ENCODE data around the gene WIPI1.
A peak's percentile ranks its signal among the peaks of the same experiment; 100 is the strongest.
"Not testable (repeated sequence)": the region's sequence is repeated elsewhere in the genome, so short reads cannot be mapped to it uniquely, and the experiment has no call there.

Gene WIPI1

DNA sequence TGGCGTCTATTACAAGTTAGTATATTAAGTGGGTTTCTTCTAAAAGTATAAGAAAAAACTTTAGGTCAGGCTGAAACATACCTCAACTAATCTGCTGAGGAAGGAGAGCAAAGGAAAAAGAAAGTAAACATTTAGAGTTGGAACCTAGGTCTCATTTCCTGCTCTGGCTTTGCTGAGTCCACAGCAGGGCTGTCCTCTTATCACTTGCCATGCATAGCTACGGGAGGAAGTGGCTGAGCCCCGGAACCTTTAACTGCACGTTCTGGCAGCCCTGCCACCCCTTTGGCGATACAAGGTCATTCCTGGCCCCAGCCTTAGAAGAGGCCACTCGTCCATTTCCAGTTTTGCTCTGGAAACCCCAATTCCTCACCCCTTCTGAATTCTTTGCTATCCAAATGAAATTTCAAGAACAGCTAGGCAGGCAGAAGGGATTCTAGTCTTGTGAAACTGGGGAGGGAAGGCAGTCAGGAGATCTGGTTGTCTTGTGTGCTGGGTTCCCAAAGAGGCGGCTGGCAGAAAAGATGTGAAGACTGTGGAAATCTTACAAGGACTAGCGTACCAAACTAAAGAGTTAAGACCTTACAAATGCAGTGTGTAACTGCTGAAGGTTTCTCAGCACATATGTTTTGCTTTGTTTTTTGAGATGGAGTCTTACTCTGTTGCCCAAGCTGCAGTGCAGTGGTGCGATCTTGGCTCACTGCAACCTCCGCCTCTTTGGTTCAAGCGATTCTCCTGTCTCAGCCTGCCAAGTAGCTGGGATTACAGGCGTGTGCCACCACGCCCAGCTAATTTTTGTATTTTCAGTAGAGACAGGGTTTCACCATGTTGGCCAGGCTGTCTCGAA lies 19.1 kb downstream of the WIPI1 start:
- DNase-seq, result no peak

- peak; percentile 75 to 86 for DNase-seq
These were observed 21.1 kb downstream of the WIPI1 start for GRCh38 chr17:68435876-68436842.

DNA sequence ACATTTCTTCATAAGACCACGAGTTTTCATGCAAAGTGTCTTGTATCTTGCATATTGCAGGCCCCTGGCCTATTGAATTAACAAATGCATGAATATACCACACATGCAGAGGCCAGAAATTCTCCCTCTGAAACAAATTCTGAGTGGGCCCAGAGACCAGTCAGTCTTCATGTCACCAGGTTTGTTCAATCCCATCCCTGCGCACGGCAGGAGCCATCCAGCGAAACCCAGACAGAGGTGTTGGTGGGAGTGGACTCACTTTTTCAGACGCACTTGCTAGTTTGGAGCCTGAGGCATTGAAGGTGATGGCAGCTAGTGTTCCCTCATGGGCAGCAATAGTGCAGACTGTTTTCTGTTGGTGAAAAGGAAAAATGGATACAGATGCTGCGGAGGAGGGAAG lies 21.9 kb downstream of the WIPI1 start:
- DNase-seq, result no peak

- DNase-seq, result no peak
These were observed 23.3 kb downstream of the WIPI1 start for GRCh38 chr17:68433911-68434508.

GRCh38 chr17:68433211-68433610 lies 24.1 kb downstream of the WIPI1 start:
- no peak for DNase-seq

GRCh38 chr17:68432086-68432864 lies 25.0 kb downstream of the WIPI1 start:
- DNase-seq, result no peak

- DNase-seq, result peak in 1 of 2 experiments; percentile 64
These were observed 25.6 kb downstream of the WIPI1 start for GRCh38 chr17:68431661-68432071.

GRCh38 chr17:68431045-68431608 lies 26.2 kb downstream of the WIPI1 start:
- DNase-seq, result no peak

DNA sequence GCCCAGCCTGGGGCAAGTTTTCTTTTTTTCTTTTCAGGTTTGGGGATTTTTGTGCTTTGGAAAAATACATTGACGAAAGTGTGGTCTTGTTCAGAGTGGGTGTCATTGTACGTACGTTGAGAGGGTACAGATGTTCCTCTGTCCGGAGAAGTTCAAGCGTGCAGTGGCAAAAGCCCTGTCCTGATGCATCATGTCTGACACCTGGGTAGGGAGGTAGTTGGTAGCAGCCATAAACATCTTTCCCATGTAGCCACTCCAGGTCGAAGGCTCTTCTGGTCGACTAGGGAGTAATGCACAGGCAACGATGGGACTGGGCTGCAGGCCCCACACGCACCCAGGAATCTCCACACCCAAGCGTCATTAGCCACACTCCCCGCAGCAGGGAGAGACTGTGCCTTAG lies 27.4 kb downstream of the WIPI1 start:
- no peak for DNase-seq

DNA sequence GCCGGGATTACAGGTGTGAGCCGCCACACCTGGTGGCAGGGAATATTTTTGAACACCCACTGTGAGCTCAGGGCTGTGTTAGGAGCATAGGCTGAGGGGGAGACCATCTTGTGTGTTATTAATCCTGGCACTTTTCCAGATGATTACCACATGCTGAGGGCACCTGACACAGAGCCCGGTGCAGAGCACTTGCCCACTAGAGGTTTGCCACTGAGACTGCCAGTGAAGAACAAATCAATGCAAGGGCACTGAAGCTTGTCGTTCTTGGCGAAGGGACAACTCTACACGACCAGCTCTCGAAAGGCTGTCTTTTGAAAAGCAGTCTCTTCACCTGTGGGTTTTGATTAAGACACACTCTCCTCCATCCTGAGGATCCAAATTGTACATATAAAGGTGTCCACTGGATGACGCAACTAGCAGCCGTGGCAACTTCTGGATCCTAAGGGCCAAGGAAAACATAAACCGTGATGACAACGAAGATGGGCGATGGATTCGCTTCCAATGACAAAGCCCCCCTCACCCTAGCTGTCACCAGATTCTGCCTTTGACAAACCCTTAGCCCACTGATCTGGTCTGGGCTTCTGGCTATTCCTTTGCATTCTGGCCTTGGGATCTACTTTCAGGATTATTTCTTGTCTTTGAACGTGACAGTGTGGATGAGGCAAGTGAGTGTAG lies 28.7 kb downstream of the WIPI1 start:
- peak in 1 of 2 experiments; percentile 40 for DNase-seq

GRCh38 chr17:68427575-68427974 lies 29.7 kb downstream of the WIPI1 start:
- no peak for DNase-seq

DNA sequence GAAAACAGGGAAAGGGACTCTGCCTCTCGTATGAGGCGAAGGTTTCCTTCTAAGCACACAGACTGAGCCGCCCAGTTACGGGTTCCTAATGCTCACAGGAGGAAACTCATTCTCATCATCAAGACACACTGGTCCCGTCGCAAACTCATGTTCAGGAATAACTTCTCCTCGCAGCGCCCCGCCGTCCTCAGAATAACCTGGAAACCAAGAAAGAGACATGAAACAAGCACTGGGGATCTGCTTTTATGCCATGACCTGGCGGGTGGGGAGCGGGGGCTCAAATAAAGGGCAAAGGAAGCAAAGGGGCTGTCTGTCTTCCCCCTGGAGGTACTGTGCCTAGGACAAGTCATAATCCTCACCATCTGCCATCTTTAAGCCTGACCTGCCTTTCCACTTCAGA lies 31.3 kb downstream of the WIPI1 start:
- no peak for DNase-seq

DNA sequence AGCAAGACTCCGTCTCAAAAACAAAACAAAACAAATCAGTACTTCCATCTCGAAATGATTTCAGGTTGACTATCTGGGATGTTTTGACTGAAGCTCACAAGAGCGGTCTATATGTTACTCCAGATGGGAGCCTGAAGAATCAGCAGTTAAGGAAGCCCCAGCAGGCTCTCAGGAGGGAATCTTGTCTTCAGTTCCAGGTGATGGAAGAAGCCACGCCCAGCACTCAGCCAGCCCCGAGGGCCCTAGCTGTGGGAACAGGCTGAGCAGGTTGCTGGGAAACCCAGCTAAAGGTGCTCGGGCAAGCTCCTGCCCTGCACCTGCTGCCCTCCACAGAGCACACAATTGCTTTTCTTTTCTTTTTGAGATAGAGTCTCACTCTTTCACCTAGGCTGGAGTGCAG lies 32.4 kb downstream of the WIPI1 start:
- no peak for DNase-seq

GRCh38 chr17:68424203-68424602 lies 33.1 kb downstream of the WIPI1 start:
- no peak for DNase-seq

- no peak for DNase-seq
These were observed 34.0 kb downstream of the WIPI1 start for GRCh38 chr17:68423251-68423650.

DNA sequence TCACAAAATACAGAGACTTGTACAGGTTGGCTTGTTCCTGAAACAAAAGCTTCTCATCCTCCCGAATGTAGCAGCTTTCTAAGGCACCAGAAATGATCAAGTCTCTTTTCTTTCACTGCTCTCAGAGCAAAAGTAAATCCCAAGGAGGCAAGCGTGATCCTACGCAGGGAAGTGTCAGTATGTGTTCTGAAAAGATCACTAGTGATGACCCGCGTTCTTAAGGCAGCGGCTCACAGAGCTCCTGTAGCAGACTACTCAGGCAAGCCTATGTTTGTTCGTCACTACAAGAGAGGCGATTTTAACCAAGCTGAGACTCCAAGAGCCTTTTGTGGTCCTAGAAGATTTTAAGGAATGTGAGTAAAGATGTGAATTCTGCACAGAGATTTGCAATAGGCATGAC lies 34.5 kb downstream of the WIPI1 start:
- no peak for DNase-seq

GRCh38 chr17:68421486-68421885 lies 35.8 kb downstream of the WIPI1 start:
- no peak for DNase-seq

DNA sequence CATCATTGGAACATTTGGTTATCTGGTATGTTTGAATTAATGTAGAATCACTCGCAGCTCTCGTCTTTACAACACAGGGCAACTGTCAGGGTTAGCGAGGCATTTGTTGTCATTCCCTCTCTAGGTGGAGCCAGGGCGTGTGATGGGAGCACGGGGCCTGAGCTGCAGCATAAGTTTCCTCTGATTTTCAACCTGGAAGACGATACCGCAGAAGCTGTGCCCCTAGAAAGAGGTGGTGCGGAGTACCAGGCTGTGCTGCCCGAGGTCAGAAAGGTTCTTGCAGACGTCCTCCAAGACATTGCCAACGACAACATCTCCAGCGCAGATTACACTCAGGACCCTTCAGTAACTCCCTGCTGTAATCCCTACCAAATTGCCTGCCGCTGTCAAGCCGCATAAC lies 37.2 kb downstream of the WIPI1 start:
- DNase-seq, result no peak

- no peak for DNase-seq
These were observed 38.4 kb downstream of the WIPI1 start for GRCh38 chr17:68418876-68419275.

DNA sequence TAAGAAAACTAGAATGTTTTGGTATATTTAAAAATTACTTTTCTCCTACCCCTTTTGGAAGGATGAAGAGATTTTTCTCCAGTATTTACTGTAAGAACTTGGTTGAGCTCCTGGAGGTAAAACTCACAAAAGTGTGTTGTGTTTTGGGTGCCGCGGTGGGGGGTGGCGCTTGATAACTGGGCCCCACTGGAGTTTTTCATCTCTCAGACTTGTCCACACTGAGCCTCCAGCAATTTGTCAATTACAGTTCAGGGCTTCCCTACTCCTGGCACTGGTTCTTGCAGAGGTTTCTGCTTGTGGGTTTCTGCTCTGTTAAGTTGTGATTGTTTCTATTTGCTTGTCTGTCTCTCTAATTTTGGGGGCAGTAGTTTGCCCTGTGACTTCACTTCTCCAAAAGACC lies 40.0 kb downstream of the WIPI1 start:
- no peak for DNase-seq

DNA sequence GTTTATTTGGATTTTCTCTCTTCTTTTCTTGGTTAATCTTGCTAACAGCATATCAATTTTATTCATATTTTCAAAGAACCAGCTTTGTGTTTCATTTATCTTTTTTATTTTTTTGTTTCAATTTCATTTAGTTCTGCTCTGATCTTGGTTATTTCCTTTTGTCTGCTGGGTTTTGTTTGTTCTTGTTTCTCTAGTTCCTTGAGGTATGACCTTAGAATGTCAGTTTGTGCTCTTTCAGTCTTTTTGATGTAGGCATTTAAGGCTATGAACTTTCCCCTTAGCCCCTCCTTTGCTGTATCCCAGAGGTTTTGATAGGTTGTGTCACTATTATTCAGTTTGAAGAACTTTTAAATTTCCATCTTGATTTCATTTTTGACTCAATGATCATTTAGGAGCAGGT lies 42.4 kb downstream of the WIPI1 start:
- not testable (repeated sequence) for DNase-seq
